ENCODE measurements around the gene CAD.

- TF ChIP-seq CTCF (IDR thresholded peaks at IDR 0.05) (no peak), POLR2A (IDR thresholded peaks at IDR 0.05) (no peak)
Observed at GRCh38 chr2:27204566-27204965, 12.6 kb upstream of the CAD start.

All from lower leg skin (tissue), 3 donors.